Measurements from ENCODE around the gene F11.

DNA sequence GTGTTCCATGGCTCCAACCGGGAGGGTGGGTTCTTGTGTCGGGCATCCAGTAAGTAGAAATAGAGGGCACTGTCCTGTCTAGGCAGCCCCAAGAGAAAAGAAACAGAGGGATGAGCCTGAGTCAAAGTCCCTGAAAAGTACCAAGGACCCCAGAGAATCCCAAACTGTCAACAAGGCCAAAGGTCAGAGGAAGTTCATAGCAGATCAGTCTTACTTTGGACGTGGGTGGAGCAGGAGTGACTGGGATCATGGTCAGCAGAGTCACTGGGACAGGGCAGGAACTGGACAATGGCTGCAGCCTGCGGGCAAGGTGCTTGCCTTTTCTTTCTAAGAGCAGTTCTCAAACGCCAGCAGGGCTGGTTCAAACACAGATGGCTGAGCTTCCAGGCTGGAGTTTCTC lies 17.3 kb downstream of the F11 start:
- TF ChIP-seq POLR2A (IDR thresholded peaks at IDR 0.05) (no peak), CTCF (IDR thresholded peaks at IDR 0.05) (no peak), EP300 (IDR thresholded peaks at IDR 0.05) (no peak)

All from tibial nerve (tissue), 4 donors.